MM.1S (cell line): ENCODE measurements around the gene ALDOB.

Source experiments
- CTCF ChIP-seq: fragments of 300-600 bp; sonication (generic); IDR thresholded peaks from 2 replicates; pipeline ENCODE4 v1.5.1; 2016; ENCODE audit warnings: antibody characterized with exemption, low read length, mixed read lengths
- EZH2 ChIP-seq: fragments of 300-600 bp; sonication (generic); optimal IDR thresholded peaks from 2 replicates; pipeline ENCODE3; 2017; ENCODE audit warnings: low read depth, mild to moderate bottlenecking, antibody characterized with exemption, low read length, mixed read lengths
- EZH2phosphoT487 ChIP-seq: fragments of 300-600 bp; sonication (generic); IDR thresholded peaks from 2 replicates; pipeline ENCODE4 v1.6.1; 2018; ENCODE audit warnings: antibody characterized with exemption, low read length

GRCh38 chr9:101467690-101468089 is 32.1 kb upstream of the ALDOB start:
- TF ChIP-seq CTCF (no peak), EZH2 (no peak), EZH2phosphoT487 (no peak)
